Activated CD8-positive, alpha-beta memory T cell treated with anti-CD3 and anti-CD28 coated beads for 48 hours (primary cell): ENCODE measurements around the gene CCDC74B.
"Not testable (repeated sequence)": the region's sequence is repeated elsewhere in the genome, so short reads cannot be mapped to it uniquely, and the experiment has no call there.

ENCODE experiments used
- DNase-seq, 3 experiments: peaks; one replicate each; pipeline ENCODE4 v3.0.0-alpha.2; 2020; ENCODE audit warnings: low read depth in 2 of 3, low spot score in 2 of 3

The CCDC74B gene

DNA sequence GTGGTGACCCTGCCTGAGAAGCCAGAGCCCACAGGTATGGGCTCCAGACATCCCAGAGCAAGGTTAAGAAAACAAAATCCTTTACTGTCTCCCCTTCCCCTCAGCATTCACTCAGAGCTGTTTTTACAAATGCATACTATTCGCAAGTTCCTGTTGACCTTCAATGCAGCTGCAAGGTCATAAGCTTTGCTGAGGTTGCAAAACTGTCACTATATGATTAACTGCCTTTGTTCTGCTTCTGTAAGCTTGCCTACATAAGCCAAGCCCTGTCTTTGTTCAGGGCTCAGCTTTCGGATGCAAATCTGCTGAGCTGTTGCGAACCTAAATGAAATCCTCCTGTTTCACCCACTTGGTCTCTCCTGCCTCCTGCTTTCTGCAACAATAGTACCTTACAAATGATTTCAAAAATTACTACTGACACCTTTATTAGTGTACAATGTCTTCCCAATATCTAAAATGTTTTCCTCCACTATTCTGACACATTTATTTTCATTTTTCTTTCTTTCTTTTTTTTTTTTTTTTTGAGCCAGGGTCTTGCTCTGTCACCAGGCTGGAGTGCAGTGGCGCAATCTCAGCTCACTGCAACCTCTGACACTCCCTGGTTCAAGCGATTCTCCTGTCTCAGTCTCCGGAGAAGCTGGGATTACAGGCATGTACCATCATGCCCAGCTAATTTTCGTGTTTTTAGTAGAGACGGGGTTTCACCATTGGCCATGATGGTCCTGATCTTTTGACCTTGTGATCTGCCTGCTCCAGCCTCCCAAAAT lies 42.1 kb downstream of the CCDC74B start:
- DNase-seq: not testable (repeated sequence)
